GM18526 (cell line): ENCODE data around the gene OR5AC2.

Source experiments
- POLR2A ChIP-seq: IDR thresholded peaks from 3 replicates; pipeline ENCODE4 v1.6.1; 2011; ENCODE audit not compliant: insufficient read length; ENCODE audit errors: extremely low read depth

The OR5AC2 gene, protein sequence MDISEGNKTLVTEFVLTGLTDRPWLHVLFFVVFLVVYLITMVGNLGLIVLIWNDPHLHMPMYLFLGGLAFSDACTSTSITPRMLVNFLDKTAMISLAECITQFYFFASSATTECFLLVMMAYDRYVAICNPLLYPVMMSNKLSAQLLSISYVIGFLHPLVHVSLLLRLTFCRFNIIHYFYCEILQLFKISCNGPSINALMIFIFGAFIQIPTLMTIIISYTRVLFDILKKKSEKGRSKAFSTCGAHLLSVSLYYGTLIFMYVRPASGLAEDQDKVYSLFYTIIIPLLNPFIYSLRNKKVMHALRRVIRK

GRCh38 chr3:98086873-98087272 lies at the start of gene OR5AC2:
Gene OR5AC2, plus strand, starts transcription at chr3:98087173. Its CDS starts 0 bp downstream, at chr3:98087173.
- no peak for TF ChIP-seq POLR2A

DNA sequence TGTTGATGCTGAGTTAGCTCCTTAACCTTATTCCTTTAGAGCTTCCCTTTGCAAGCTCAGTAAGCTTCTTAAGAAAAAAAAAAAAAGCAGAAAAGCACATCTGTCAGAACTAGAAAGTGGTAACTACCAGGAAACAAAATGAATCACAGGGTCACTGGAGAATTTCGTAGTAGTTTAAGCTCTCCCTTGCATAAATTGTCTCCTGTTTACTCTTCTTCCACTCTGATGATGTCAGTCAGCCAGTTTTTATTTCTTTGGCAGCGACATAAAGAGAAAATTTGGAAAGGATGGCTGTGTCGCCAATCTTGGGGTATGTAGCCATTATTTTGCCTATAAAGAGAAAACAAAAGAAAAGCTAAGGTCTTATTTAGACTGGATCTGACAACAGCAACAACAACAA lies 48.7 kb upstream of the OR5AC2 start:
- TF ChIP-seq POLR2A = no peak

DNA sequence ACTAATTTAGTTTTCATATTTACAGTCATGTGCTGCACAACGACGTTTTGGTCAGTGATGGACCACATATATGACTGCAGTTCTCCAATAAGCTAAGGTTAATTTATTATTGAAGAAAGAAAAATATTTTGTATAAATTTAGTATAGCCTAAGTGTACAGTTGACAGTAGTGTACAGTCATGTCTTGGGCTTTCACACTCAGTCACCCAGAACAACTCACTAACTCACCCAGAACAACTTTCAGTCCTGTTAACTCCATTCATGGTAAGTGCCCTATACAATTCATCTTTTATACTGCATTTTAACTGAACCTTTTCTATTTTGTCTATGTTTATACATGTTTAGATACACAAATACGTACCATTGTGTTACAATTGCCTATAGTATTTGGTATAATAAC lies 48.1 kb upstream of the OR5AC2 start:
- no peak for TF ChIP-seq POLR2A

DNA sequence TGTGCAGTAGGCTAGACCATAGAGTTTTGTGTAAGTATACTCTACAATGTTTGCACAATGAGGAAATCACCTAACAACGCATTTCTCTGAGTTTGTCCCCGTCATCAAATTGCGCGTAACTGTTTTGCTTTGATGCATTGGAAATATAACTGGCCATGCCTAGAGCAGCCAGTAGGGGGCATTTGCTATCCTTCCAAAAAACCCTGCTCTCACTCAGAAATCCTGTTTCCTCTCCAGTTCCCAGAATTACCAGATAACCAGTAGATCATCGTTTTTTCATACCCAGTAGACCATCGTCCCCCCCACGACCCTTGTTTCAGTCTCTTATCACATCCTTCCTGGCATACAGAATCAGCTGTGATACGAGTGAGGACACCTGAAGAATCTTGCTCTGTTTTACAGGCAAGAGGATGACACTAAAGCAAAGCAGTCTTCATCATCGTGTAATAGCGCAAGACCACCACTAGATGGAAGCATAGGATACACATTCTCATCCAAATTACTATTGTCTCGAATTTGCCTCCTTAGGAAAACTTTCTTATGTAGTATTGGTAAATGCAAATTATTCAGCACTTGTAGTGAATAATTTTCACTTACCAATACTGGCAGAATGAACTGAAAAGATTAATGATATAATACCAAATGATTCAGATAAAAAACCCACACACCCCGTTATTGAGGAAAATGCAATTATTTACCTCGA lies 47.5 kb upstream of the OR5AC2 start:
- no peak for TF ChIP-seq POLR2A

GRCh38 chr3:98041350-98041749 lies 45.6 kb upstream of the OR5AC2 start:
- no peak for TF ChIP-seq POLR2A

DNA sequence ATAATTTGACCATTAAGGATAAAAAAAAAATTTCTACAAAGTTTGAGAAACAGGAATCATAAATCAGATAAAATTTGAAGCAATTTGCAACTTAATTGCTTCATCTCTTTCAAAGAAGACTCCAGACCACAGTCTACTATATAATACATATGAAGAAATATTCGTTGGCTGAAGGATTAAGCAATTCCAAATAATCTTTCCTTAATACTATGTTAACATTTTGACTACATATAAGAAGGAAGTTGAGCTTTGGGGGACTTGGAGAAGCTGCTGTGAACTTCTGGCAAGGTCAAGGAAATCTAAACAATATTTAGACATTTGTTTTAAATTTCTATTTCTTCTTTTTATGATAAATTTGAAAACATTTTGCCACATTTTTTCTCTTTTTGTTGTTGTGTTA lies 38.4 kb upstream of the OR5AC2 start:
- TF ChIP-seq POLR2A = no peak

DNA sequence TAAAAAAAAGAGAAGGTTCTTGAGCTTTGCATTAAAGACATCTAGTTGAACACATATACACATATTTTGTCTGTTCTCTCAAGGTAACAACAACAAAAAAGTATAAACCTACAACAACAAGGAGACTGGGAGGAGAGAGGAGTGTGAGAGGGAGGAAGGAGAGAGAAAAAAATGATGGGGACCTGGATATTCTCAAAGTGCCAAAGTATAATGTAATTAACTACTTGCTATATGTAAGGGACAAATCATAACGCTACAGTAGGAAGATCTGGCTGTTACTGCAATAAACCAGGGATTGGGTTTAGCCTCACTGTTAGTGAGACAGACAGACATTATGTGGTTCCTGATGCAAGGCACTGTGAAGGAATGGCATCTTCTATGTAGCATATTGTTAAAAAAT lies 37.7 kb upstream of the OR5AC2 start:
- TF ChIP-seq POLR2A = no peak

- no peak for TF ChIP-seq POLR2A
Observed at GRCh38 chr3:98056035-98056434, 30.9 kb upstream of the OR5AC2 start.

DNA sequence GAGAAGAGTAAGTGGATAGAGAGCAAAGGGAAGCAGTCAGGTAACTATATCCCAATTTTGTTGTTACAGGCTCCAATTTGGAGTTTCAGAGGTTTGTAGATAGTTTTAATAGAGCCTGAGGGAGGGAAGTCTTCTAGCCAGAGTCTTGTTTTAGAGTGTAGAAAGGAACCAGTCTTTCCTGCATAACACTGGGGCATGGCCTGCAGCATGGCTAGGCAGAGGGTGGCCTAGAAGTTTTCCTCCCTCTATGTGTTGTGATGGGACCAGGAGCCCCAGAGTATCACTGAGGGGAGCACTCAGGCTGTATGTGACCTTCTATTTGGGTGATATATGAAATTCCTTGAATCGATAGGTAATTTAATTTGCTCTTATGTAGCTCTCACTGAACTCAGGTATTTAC lies 29.3 kb upstream of the OR5AC2 start:
- TF ChIP-seq POLR2A = no peak

DNA sequence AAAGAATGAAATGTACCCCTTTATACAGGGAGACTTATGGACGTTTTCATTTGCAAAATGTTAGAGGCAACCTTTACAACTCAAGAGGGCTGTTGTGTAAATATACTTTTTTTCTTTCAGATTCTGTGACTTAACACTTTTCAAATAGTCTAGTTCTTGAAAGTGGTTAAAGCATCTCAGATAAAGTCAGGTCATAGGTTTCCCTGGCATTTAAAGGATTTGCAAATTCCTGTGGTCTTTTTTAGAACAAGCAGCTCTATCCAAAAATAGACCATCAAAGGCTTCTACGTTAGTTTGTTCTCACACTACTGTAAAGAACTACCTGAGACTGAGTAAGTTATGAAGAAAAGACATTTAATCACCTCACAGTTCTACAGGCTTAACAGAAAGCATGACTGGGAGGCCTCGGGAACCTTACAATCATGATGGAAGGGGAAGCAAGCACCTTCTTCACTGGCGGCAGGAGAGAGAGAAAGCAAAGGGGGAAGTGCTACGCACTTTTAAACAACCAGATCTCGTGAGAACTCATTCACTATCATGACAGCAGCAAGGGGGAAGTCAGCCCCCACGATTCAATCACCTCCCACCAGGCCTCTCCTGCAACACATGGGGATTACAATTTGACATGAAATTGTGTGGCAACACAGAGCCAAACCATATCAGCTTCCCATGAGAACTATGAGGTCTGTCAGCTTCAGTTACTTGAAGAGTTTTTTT lies 28.6 kb upstream of the OR5AC2 start:
- no peak for TF ChIP-seq POLR2A

DNA sequence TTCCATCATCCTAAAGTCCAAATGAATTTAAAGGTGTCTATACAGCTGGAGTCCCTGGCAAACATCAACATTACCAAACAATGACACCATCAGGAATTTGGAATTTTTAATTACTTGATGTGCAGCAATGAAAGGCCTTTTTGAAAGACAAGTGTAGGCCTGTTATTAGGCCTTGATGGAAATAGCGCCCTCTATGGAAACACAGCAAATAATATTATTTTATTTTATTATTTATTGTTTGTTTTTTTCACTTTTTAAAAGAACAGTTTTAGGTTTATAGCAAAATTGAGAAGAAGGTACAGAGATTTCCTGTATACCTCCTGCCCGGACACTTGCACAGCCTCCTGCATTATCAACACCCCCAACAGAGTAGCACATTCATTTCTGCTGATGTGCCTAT lies 18.1 kb upstream of the OR5AC2 start:
- no peak for TF ChIP-seq POLR2A

DNA sequence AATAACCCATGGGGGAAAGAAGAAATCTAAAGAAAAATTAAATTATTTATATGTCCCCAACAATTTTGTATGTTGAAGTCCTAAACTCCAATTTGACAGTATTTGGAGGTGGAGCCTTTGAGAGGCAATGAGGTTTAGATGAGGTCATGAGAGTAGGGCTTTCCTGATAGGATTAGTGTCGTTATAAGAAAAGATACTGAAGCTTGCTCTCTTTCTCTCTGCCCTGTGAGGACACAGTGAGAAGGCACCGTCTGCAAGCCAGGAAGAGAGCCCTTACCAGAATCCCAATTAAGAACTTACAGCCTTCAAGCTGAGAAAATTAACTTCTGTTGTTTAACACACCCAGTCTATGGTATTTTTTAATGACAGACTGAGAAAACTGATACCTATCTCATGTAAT lies 16.1 kb upstream of the OR5AC2 start:
- TF ChIP-seq POLR2A = no peak

GRCh38 chr3:98073486-98073885 lies 13.5 kb upstream of the OR5AC2 start:
- no peak for TF ChIP-seq POLR2A

DNA sequence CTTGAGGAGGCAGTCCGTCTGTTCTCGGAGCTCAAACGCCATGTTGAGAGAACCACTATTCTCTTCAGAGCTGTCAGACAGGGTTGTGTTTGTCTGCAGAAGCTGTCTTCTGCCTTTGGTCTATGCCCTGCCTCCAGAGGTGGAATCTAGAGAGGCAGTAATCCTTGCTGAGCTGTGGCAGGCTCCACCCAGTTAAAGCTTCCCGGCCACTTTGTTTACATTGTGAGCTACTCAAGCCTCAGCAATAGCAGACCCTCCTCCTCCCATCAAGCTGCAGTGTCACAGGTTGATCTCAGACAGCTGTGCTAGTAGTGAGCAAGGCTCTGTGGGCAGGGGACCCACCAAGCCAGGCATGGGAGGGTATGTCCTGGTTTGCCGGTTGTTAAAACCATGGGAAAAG lies 8.9 kb downstream of the OR5AC2 start:
- no peak for TF ChIP-seq POLR2A

GRCh38 chr3:98099848-98100247 lies 12.9 kb downstream of the OR5AC2 start:
- no peak for TF ChIP-seq POLR2A

DNA sequence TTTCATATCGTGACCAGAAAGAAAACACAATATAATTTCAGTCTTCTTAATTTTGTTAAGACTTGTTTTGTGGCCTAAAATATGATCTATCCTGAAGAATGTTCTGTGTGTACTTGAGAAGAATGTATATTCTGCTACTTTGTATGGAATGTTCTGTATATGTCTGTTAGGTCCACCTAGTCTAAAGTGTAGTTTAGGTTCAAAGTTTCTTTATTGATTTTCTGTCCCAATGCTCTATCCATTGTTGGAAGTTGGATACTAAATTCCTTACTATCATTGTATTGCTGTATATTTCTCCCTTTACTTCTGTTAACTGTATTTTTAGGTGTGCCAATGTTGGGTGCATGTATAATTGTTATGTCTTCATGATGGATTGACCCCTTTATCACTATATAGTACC lies 21.2 kb downstream of the OR5AC2 start:
- no peak for TF ChIP-seq POLR2A
